ENCODE results near the gene FPR1.

The FPR1 gene

GRCh38 chr19:51761696-51762095, 10.0 kb upstream of the FPR1 start:
- Histone ChIP-seq H3K27me3 (ENCODE audit: low read length) (no peaks in the 10 kb centered on the region), H2AFZ (ENCODE audit: low read depth, low read length, severe bottlenecking) (no peak overlapping the region), H4K20me1 (ENCODE audit: low read depth, low read length) (no peaks in the 10 kb centered on the region), H3K36me3 (ENCODE audit: low read length) (no peaks in the 10 kb centered on the region), H3F3A (ENCODE audit: insufficient read depth) (no peaks in the 10 kb centered on the region), H3K27ac (ENCODE audit: low read depth, low read length) (no peak overlapping the region), H3K4me3 (ENCODE audit: insufficient read depth, low read length, poor library complexity, severe bottlenecking) (no peak overlapping the region), H3K9ac (ENCODE audit: low read length) (no peak overlapping the region), H3K9me3 (ENCODE audit: insufficient read depth, low read length) (no peaks in the 10 kb centered on the region), H3K79me2 (ENCODE audit: insufficient read depth, low read length) (no peaks in the 10 kb centered on the region), H3K9me2 (replicated peaks; ENCODE audit: insufficient read depth, low read length) (no peaks in the 10 kb centered on the region), H3K4me2 (ENCODE audit: low read depth, low read length, poor library complexity, severe bottlenecking) (no peak overlapping the region)
- TF ChIP-seq CTCF (IDR thresholded peaks at IDR 0.05; ENCODE audit: insufficient read depth, low read length, poor library complexity, severe bottlenecking): no peak
- no peak for TF ChIP-seq EZH2phosphoT487 (conservative IDR thresholded peaks at IDR 0.05; ENCODE audit: low read length)

- Histone ChIP-seq H3K79me2 (ENCODE audit: insufficient read depth, low read length) (no peaks in the 10 kb centered on the region), H3K36me3 (ENCODE audit: low read length) (no peaks in the 10 kb centered on the region), H3K9ac (ENCODE audit: low read length) (no peak within 1 kb of the TSS), H3K9me2 (replicated peaks; ENCODE audit: insufficient read depth, low read length) (no peaks in the 10 kb centered on the region), H3K4me3 (ENCODE audit: insufficient read depth, low read length, poor library complexity, severe bottlenecking) (no peak within 1 kb of the TSS), H3K27me3 (ENCODE audit: low read length) (no peaks in the 10 kb centered on the region), H3K9me3 (ENCODE audit: insufficient read depth, low read length) (no peaks in the 10 kb centered on the region), H3F3A (ENCODE audit: insufficient read depth) (no peaks in the 10 kb centered on the region), H2AFZ (ENCODE audit: low read depth, low read length, severe bottlenecking) (no peak within 1 kb of the TSS), H4K20me1 (ENCODE audit: low read depth, low read length) (no peaks in the 10 kb centered on the region), H3K27ac (ENCODE audit: low read depth, low read length) (no peak within 1 kb of the TSS), H3K4me2 (ENCODE audit: low read depth, low read length, poor library complexity, severe bottlenecking) (no peak within 1 kb of the TSS)
- TF ChIP-seq EZH2phosphoT487 (conservative IDR thresholded peaks at IDR 0.05; ENCODE audit: low read length): no peak
Observed at GRCh38 chr19:51760697-51761356, 9.1 kb upstream of the FPR1 start, which contains the start of gene FPR2. TSS of gene FPR2 (plus strand) at chr19:51761180. CDS start at chr19:51768659, 7,479 bp downstream.

GRCh38 chr19:51755571-51755970, 3.9 kb upstream of the FPR1 start:
- no peaks in the 10 kb centered on the region for H3F3A ChIP-seq (ENCODE audit: insufficient read depth)
- H3K9ac ChIP-seq (ENCODE audit: low read length): no peak overlapping the region
- H4K20me1 ChIP-seq (ENCODE audit: low read depth, low read length): no peaks in the 10 kb centered on the region
- H3K27me3 ChIP-seq (ENCODE audit: low read length): no peaks in the 10 kb centered on the region
- TF ChIP-seq CTCF (IDR thresholded peaks at IDR 0.05; ENCODE audit: insufficient read depth, low read length, poor library complexity, severe bottlenecking): no peak
- TF ChIP-seq EZH2phosphoT487 (conservative IDR thresholded peaks at IDR 0.05; ENCODE audit: low read length): no peak
- H3K9me2 ChIP-seq (replicated peaks; ENCODE audit: insufficient read depth, low read length): no peaks in the 10 kb centered on the region
- H3K79me2 ChIP-seq (ENCODE audit: insufficient read depth, low read length): no peaks in the 10 kb centered on the region
- no peaks in the 10 kb centered on the region for H3K36me3 ChIP-seq (ENCODE audit: low read length)
- no peak overlapping the region for H3K4me3 ChIP-seq (ENCODE audit: insufficient read depth, low read length, poor library complexity, severe bottlenecking)
- H3K9me3 ChIP-seq (ENCODE audit: insufficient read depth, low read length): no peaks in the 10 kb centered on the region
- no peak overlapping the region for H2AFZ ChIP-seq (ENCODE audit: low read depth, low read length, severe bottlenecking)
- no peak overlapping the region for H3K27ac ChIP-seq (ENCODE audit: low read depth, low read length)
- H3K4me2 ChIP-seq (ENCODE audit: low read depth, low read length, poor library complexity, severe bottlenecking): no peak overlapping the region

GRCh38 chr19:51754770-51755169, 3.1 kb upstream of the FPR1 start:
- Histone ChIP-seq H3K27ac (ENCODE audit: low read depth, low read length) (no peak overlapping the region), H3F3A (ENCODE audit: insufficient read depth) (no peaks in the 10 kb centered on the region), H3K4me3 (ENCODE audit: insufficient read depth, low read length, poor library complexity, severe bottlenecking) (no peak overlapping the region), H3K9ac (ENCODE audit: low read length) (no peak overlapping the region), H3K36me3 (ENCODE audit: low read length) (no peaks in the 10 kb centered on the region), H3K9me3 (ENCODE audit: insufficient read depth, low read length) (no peaks in the 10 kb centered on the region), H2AFZ (ENCODE audit: low read depth, low read length, severe bottlenecking) (no peak overlapping the region), H3K4me2 (ENCODE audit: low read depth, low read length, poor library complexity, severe bottlenecking) (no peak overlapping the region), H4K20me1 (ENCODE audit: low read depth, low read length) (no peaks in the 10 kb centered on the region), H3K9me2 (replicated peaks; ENCODE audit: insufficient read depth, low read length) (no peaks in the 10 kb centered on the region), H3K79me2 (ENCODE audit: insufficient read depth, low read length) (no peaks in the 10 kb centered on the region), H3K27me3 (ENCODE audit: low read length) (no peaks in the 10 kb centered on the region)
- TF ChIP-seq CTCF (IDR thresholded peaks at IDR 0.05; ENCODE audit: insufficient read depth, low read length, poor library complexity, severe bottlenecking) (no peak), EZH2phosphoT487 (conservative IDR thresholded peaks at IDR 0.05; ENCODE audit: low read length) (no peak)
